ENCODE measurements around the gene BRD2.
A peak's percentile ranks its signal among the peaks of the same experiment; 100 is the strongest.

GRCh38 chr6:32982084-32982701, 13.8 kb downstream of the BRD2 start:
- TF ChIP-seq POLR2AphosphoS5 (IDR thresholded peaks at IDR 0.05; ENCODE audit: control insufficient read depth, insufficient read depth, low read depth, low read length), result peak; percentile 59
- no peak for TF ChIP-seq AFF4 (CRISPR knock-in tag; IDR thresholded peaks at IDR 0.05)
- TF ChIP-seq USF2 (CRISPR knock-in tag; IDR thresholded peaks at IDR 0.05), result no peak
- no peak for TF ChIP-seq CTCF (IDR thresholded peaks at IDR 0.05 in 2 of 3, conservative IDR thresholded peaks at IDR 0.05 in 1 of 3; ENCODE audit: insufficient read depth in 2 of 3, low read depth in 1 of 3, low read length in 3 of 3)
- peak; percentile 23; the same call in 1 of the 2 replicates for TF ChIP-seq CEBPB (tag; IDR thresholded peaks at IDR 0.05)
- TF ChIP-seq MEIS2 (IDR thresholded peaks at IDR 0.05; ENCODE audit: partially characterized antibody), result no peak
- TF ChIP-seq NR2F6 (CRISPR knock-in tag; IDR thresholded peaks at IDR 0.05), result no peak
- TF ChIP-seq ZNF282 (CRISPR knock-in tag; IDR thresholded peaks at IDR 0.05), result no peak
- TF ChIP-seq SMAD1 (IDR thresholded peaks at IDR 0.05; ENCODE audit: low read depth, low read length, partially characterized antibody), result no peak
- TF ChIP-seq RUNX1 (IDR thresholded peaks at IDR 0.05; ENCODE audit: low read depth), result no peak
- TF ChIP-seq E2F3 (CRISPR knock-in tag; IDR thresholded peaks at IDR 0.05), result no peak
- no peak for TF ChIP-seq SIN3A (IDR thresholded peaks at IDR 0.05; ENCODE audit: borderline replicate concordance in 2 of 2, control insufficient read depth in 1 of 2, low read depth in 2 of 2, low read length in 2 of 2)
- TF ChIP-seq PKNOX1 (IDR thresholded peaks at IDR 0.05), result no peak

Measured in K562 (cell line).